ENCODE measurements around the gene DGKG. TPM values are rescaled to one million over a fixed set of nuclear protein-coding genes. Genes with fewer than 3 reads are reported as not detected.
A peak's percentile ranks its signal among the peaks of the same experiment; 100 is the strongest.

DGKG gene
- polyA plus RNA-seq, 2 of the 4 experiments (the other 2 are of a cell fraction), result 11.5 to 13.3 TPM

DNA sequence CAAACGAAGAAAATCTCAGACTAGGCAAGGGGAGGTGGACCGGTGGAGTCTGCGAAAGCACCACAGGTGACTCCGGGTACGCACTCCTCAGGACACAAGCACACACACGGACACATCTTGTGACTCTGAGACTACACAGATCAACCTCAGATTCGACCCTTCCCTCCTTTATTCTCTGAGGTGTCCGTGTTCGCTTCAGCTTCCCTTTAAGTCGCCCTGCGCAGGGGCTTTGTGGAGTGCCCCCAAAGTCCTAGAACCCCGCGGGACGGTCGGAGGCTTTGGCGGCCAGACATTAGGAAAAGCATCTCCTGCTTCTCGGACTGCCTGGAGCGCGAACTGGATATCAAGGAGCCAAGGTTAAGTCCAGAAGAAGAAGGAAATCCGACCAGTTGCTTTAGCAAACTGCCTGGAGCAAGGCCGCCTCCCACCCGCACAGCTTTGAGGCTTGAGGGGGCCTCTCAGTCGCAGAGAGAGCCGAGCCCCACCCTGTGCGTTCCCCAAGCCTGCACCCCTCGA lies 730 bp downstream of the DGKG start:
- peak overlapping the region; percentile 76 for H3K4me2 ChIP-seq
- TF ChIP-seq JUN (IDR thresholded peaks at IDR 0.05) (no peak), MAFK (IDR thresholded peaks at IDR 0.05; ENCODE audit: partially characterized antibody) (no peak)
- H3K4me1 ChIP-seq, result 0 out of 3 replicates have a peak, but pooled peaks cover 5% of the 10 kb centered on the region
- peak overlapping the region; percentile 48 for H3K4me3 ChIP-seq
- DNase-seq (ENCODE audit: low read depth in 1 of 2, low spot score in 1 of 2) (no peak), FAIRE-seq (no peak), ATAC-seq (no peak; a peak in 1 of 6 replicates)
- ChIA-PET POLR2A (no interaction called here), CTCF (no interaction called here)
- WGBS (ENCODE audit: missing lambda C conversion rate), result 65% methylated on average over 20 of the region's 26 CpGs
- H3K9me3 ChIP-seq, result no peaks in the 10 kb centered on the region
- H3K27ac ChIP-seq, result no peak overlapping the region

DNA sequence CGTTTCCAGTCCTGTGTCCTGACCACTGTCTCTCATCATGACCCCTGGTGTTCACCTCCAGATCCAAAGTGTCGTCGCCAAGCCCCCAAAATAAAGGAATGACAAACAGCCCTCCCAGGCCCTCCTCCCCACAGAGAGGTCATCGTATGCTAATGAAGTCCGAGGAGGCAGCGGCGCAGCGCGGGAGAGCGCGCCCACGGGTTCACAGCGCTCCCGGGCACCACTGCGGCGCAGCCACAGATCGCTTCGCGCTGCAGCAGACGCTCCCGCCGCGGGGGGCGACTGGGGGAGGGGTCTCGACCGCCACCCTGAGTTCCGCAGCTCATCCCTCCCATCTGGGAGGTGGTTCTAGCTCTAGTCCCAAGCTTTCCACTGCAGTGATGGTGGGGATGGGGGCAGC lies 1.3 kb downstream of the DGKG start:
- CTCF ChIA-PET, result no interaction called here
- ATAC-seq, result no peak
- no peaks in the 10 kb centered on the region for H3K9me3 ChIP-seq
- WGBS (ENCODE audit: missing lambda C conversion rate), result 61% methylated on average over 9 of the region's 27 CpGs
- POLR2A ChIA-PET, result no interaction called here
- FAIRE-seq, result no peak
- H3K4me2 ChIP-seq, result no peak overlapping the region
- no peak overlapping the region for H3K27ac ChIP-seq
- no peak for DNase-seq (ENCODE audit: low read depth in 1 of 2, low spot score in 1 of 2)
- no peak overlapping the region for H3K4me3 ChIP-seq
- TF ChIP-seq, protein P1, sequence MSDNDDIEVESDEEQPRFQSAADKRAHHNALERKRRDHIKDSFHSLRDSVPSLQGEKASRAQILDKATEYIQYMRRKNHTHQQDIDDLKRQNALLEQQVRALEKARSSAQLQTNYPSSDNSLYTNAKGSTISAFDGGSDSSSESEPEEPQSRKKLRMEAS (IDR thresholded peaks at IDR 0.05), result no peak
- no peak for TF ChIP-seq HOXA7 (CRISPR knock-in tag; IDR thresholded peaks at IDR 0.05)
- TF ChIP-seq RFX5 (IDR thresholded peaks at IDR 0.05), result no peak
- no peak for TF ChIP-seq CBX2 (IDR thresholded peaks at IDR 0.05; ENCODE audit: borderline replicate concordance, low read depth)
- TF ChIP-seq HOXB5 (CRISPR knock-in tag; IDR thresholded peaks at IDR 0.05), result no peak
- TF ChIP-seq E2F6 (IDR thresholded peaks at IDR 0.05; ENCODE audit: borderline replicate concordance, low read depth), result no peak
- TF ChIP-seq FOXS1 (CRISPR knock-in tag; IDR thresholded peaks at IDR 0.05), result no peak
- no peak for TF ChIP-seq CEBPB (IDR thresholded peaks at IDR 0.05)
- TF ChIP-seq, protein P2, sequence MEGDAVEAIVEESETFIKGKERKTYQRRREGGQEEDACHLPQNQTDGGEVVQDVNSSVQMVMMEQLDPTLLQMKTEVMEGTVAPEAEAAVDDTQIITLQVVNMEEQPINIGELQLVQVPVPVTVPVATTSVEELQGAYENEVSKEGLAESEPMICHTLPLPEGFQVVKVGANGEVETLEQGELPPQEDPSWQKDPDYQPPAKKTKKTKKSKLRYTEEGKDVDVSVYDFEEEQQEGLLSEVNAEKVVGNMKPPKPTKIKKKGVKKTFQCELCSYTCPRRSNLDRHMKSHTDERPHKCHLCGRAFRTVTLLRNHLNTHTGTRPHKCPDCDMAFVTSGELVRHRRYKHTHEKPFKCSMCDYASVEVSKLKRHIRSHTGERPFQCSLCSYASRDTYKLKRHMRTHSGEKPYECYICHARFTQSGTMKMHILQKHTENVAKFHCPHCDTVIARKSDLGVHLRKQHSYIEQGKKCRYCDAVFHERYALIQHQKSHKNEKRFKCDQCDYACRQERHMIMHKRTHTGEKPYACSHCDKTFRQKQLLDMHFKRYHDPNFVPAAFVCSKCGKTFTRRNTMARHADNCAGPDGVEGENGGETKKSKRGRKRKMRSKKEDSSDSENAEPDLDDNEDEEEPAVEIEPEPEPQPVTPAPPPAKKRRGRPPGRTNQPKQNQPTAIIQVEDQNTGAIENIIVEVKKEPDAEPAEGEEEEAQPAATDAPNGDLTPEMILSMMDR (IDR thresholded peaks at IDR 0.05), result no peak
- no peak for TF ChIP-seq HEYL (CRISPR knock-in tag; IDR thresholded peaks at IDR 0.05)
- TF ChIP-seq HES2 (IDR thresholded peaks at IDR 0.05), result no peak
- TF ChIP-seq POLR2AphosphoS2 (conservative IDR thresholded peaks at IDR 0.05; ENCODE audit: low read length), result no peak
- no peak for TF ChIP-seq ZC3H11A (IDR thresholded peaks at IDR 0.05)
- no peak for TF ChIP-seq BHLHE40 (IDR thresholded peaks at IDR 0.05; ENCODE audit: low read depth, low read length)
- TF ChIP-seq FOSL2 (IDR thresholded peaks at IDR 0.05), result no peak
- TF ChIP-seq FOSL2 (CRISPR knock-in tag; IDR thresholded peaks at IDR 0.05), result no peak
- no peak for TF ChIP-seq HDAC2 (IDR thresholded peaks at IDR 0.05)
- no peak for TF ChIP-seq TP53 (CRISPR knock-in tag; IDR thresholded peaks at IDR 0.05)
- TF ChIP-seq EHF (CRISPR knock-in tag; IDR thresholded peaks at IDR 0.05), result no peak
- TF ChIP-seq MAFK (IDR thresholded peaks at IDR 0.05; ENCODE audit: partially characterized antibody), result no peak
- H3K4me1 ChIP-seq, result 0 out of 3 replicates have a peak, but pooled peaks cover 5% of the 10 kb centered on the region

DNA sequence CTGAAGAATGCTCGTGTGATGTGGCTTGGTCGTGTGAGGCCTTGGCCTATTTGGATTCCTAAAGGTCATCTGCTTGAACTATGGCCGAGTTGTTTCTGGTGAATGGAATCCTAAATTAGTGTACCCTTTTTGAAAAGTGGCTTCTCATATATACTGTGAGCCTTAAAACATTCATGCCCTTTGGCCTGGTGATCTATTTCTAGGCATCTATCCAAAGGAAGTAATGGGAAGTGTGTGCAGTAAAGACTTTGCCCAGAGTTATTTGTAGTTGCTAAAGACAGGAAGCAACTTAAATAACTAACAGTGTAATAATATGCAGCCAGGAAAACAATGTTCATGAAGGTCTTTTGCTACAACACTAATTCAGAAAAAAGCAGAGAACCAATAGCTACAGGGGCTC lies 3.0 kb downstream of the DGKG start:
- FAIRE-seq (no peak), ATAC-seq (no peak), DNase-seq (ENCODE audit: low read depth in 1 of 2, low spot score in 1 of 2) (no peak)
- Histone ChIP-seq H3K9me3 (no peaks in the 10 kb centered on the region), H3K4me3 (no peak overlapping the region), H3K27ac (no peak overlapping the region), H3K4me1 (0 out of 3 replicates have a peak, but pooled peaks cover 5% of the 10 kb centered on the region), H3K4me2 (no peak overlapping the region)
- ChIA-PET POLR2A (no interaction called here), CTCF (no interaction called here)
- whole genome bisulfite sequencing (ENCODE audit: missing lambda C conversion rate), result 20% methylated on average over 3 of the region's 3 CpGs
- TF ChIP-seq, protein P1 (IDR thresholded peaks at IDR 0.05), result no peak
- TF ChIP-seq BHLHE40 (IDR thresholded peaks at IDR 0.05; ENCODE audit: low read depth, low read length) (no peak), HMGXB4 (CRISPR knock-in tag; IDR thresholded peaks at IDR 0.05; ENCODE audit: borderline replicate concordance) (no peak), RARB (CRISPR knock-in tag; IDR thresholded peaks at IDR 0.05) (no peak), FOXS1 (CRISPR knock-in tag; IDR thresholded peaks at IDR 0.05) (no peak), ZSCAN20 (CRISPR knock-in tag; IDR thresholded peaks at IDR 0.05) (no peak), HOXB5 (CRISPR knock-in tag; IDR thresholded peaks at IDR 0.05) (no peak), FOSB (CRISPR knock-in tag; IDR thresholded peaks at IDR 0.05) (no peak), ESRRA (IDR thresholded peaks at IDR 0.05; ENCODE audit: borderline replicate concordance, low read length) (no peak)
- TF ChIP-seq, protein P3, sequence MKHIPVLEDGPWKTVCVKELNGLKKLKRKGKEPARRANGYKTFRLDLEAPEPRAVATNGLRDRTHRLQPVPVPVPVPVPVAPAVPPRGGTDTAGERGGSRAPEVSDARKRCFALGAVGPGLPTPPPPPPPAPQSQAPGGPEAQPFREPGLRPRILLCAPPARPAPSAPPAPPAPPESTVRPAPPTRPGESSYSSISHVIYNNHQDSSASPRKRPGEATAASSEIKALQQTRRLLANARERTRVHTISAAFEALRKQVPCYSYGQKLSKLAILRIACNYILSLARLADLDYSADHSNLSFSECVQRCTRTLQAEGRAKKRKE (CRISPR knock-in tag; IDR thresholded peaks at IDR 0.05; ENCODE audit: low read depth), result no peak
- TF ChIP-seq, protein P2 (IDR thresholded peaks at IDR 0.05), result no peak

Measured in A549 (cell line).